Measurements from ENCODE around the gene IFT88.

Gene IFT88

DNA sequence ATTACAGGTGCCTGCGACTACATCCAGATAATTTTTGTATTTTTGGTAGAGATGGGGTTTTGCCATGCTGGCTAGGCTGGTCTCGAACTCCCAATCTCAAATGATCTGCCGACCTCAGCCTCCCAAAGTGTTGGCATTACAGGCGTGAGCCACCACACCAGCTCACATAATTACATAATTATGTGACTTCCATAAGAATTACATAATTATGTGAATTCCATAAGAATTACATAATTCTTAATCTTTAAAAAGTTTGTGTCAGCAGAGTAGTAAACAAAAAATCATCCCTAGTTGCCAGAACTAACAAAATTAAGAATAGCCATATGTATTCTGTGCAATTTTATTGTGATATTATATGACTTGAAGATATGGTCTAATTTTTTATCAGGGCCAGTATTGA lies 25.6 kb downstream of the IFT88 start:
- H3K9ac ChIP-seq (ENCODE audit: insufficient read length, low read depth) = no peak overlapping the region
- H3K9me3 ChIP-seq (ENCODE audit: insufficient read depth, low read length) = no peaks in the 10 kb centered on the region
- TF ChIP-seq ZNF274 (IDR thresholded peaks at IDR 0.05; ENCODE audit: low read depth, low read length) (no peak), SUZ12 (IDR thresholded peaks at IDR 0.05; ENCODE audit: extremely low read depth, insufficient read depth, insufficient read length) (no peak), YY1 (IDR thresholded peaks at IDR 0.05; ENCODE audit: insufficient read depth, insufficient read length) (no peak)
- no peak for DNase-seq (ENCODE audit: low read depth, low spot score)
- no peaks in the 10 kb centered on the region for H3K4me1 ChIP-seq (ENCODE audit: insufficient read depth, insufficient read length)
- H3K27me3 ChIP-seq (ENCODE audit: insufficient read depth, insufficient read length) = no peaks in the 10 kb centered on the region
- no peak overlapping the region for H3K4me3 ChIP-seq (ENCODE audit: insufficient read length, low read depth)
- no peaks in the 10 kb centered on the region for H3K36me3 ChIP-seq (ENCODE audit: insufficient read depth, insufficient read length, low read length)

- no peaks in the 10 kb centered on the region for H3K36me3 ChIP-seq (ENCODE audit: insufficient read depth, insufficient read length, low read length)
- no peaks in the 10 kb centered on the region for H3K9me3 ChIP-seq (ENCODE audit: insufficient read depth, low read length)
- DNase-seq (ENCODE audit: low read depth, low spot score) = no peak
- H3K4me1 ChIP-seq (ENCODE audit: insufficient read depth, insufficient read length) = no peaks in the 10 kb centered on the region
- no peaks in the 10 kb centered on the region for H3K27me3 ChIP-seq (ENCODE audit: insufficient read depth, insufficient read length)
- H3K9ac ChIP-seq (ENCODE audit: insufficient read length, low read depth) = no peak overlapping the region
- TF ChIP-seq YY1 (IDR thresholded peaks at IDR 0.05; ENCODE audit: insufficient read depth, insufficient read length) (no peak), ZNF274 (IDR thresholded peaks at IDR 0.05; ENCODE audit: low read depth, low read length) (no peak), SUZ12 (IDR thresholded peaks at IDR 0.05; ENCODE audit: extremely low read depth, insufficient read depth, insufficient read length) (no peak)
- H3K4me3 ChIP-seq (ENCODE audit: insufficient read length, low read depth) = no peak overlapping the region
These were observed 27.3 kb downstream of the IFT88 start for GRCh38 chr13:20594280-20594679.

DNA sequence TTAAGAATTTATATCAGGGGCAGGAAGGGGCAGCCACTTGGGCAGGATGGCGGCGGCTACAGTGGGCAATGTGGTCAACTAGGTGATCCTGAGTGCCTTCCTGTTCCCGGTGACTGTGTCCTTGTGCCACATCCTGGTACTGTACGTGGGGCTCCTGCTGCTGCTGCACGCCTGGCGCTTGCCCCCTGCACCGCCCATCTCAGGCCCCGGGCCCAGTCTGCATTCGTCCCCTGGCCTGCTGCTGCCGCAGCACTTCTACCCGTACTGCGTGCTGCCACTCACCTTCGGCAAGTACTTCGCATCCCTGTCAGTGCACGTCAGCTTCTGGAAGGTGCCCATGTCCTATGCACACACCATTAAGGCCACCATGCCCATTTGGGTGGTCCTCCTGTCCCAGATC lies 40.1 kb downstream of the IFT88 start:
- TF ChIP-seq ZNF274 (IDR thresholded peaks at IDR 0.05; ENCODE audit: low read depth, low read length) (no peak), YY1 (IDR thresholded peaks at IDR 0.05; ENCODE audit: insufficient read depth, insufficient read length) (no peak), SUZ12 (IDR thresholded peaks at IDR 0.05; ENCODE audit: extremely low read depth, insufficient read depth, insufficient read length) (no peak)
- H3K27me3 ChIP-seq (ENCODE audit: insufficient read depth, insufficient read length) = no peaks in the 10 kb centered on the region

GRCh38 chr13:20608438-20609020 lies 41.6 kb downstream of the IFT88 start:
- peaks cover 15% of the 10 kb centered on the region for H3K36me3 ChIP-seq (ENCODE audit: insufficient read depth, insufficient read length, low read length)
- H3K9me3 ChIP-seq (ENCODE audit: insufficient read depth, low read length) = no peaks in the 10 kb centered on the region
- H3K9ac ChIP-seq (ENCODE audit: insufficient read length, low read depth) = no peak overlapping the region
- no peaks in the 10 kb centered on the region for H3K27me3 ChIP-seq (ENCODE audit: insufficient read depth, insufficient read length)
- H3K4me3 ChIP-seq (ENCODE audit: insufficient read length, low read depth) = no peak overlapping the region
- no peak for DNase-seq (ENCODE audit: low read depth, low spot score)
- no peak for TF ChIP-seq SUZ12 (IDR thresholded peaks at IDR 0.05; ENCODE audit: extremely low read depth, insufficient read depth, insufficient read length)
- TF ChIP-seq ZNF274 (IDR thresholded peaks at IDR 0.05; ENCODE audit: low read depth, low read length) = no peak
- no peak for TF ChIP-seq YY1 (IDR thresholded peaks at IDR 0.05; ENCODE audit: insufficient read depth, insufficient read length)
- H3K4me1 ChIP-seq (ENCODE audit: insufficient read depth, insufficient read length) = no peaks in the 10 kb centered on the region

More for the DNA sequence above, 40.1 kb downstream of the IFT88 start:
- Histone ChIP-seq H3K4me1 (ENCODE audit: insufficient read depth, insufficient read length) (no peaks in the 10 kb centered on the region), H3K4me3 (ENCODE audit: insufficient read length, low read depth) (no peak overlapping the region), H3K9me3 (ENCODE audit: insufficient read depth, low read length) (no peaks in the 10 kb centered on the region), H3K9ac (ENCODE audit: insufficient read length, low read depth) (no peak overlapping the region), H3K36me3 (ENCODE audit: insufficient read depth, insufficient read length, low read length) (peaks cover 15% of the 10 kb centered on the region)
- no peak for DNase-seq (ENCODE audit: low read depth, low spot score)

GRCh38 chr13:20609145-20609544 lies 42.2 kb downstream of the IFT88 start:
- no peak overlapping the region for H3K9ac ChIP-seq (ENCODE audit: insufficient read length, low read depth)
- H3K36me3 ChIP-seq (ENCODE audit: insufficient read depth, insufficient read length, low read length) = peaks cover 15% of the 10 kb centered on the region
- no peaks in the 10 kb centered on the region for H3K27me3 ChIP-seq (ENCODE audit: insufficient read depth, insufficient read length)
- H3K4me3 ChIP-seq (ENCODE audit: insufficient read length, low read depth) = no peak overlapping the region
- no peak for TF ChIP-seq ZNF274 (IDR thresholded peaks at IDR 0.05; ENCODE audit: low read depth, low read length)
- TF ChIP-seq YY1 (IDR thresholded peaks at IDR 0.05; ENCODE audit: insufficient read depth, insufficient read length) = no peak
- TF ChIP-seq SUZ12 (IDR thresholded peaks at IDR 0.05; ENCODE audit: extremely low read depth, insufficient read depth, insufficient read length) = no peak
- no peaks in the 10 kb centered on the region for H3K4me1 ChIP-seq (ENCODE audit: insufficient read depth, insufficient read length)
- no peak for DNase-seq (ENCODE audit: low read depth, low spot score)
- no peaks in the 10 kb centered on the region for H3K9me3 ChIP-seq (ENCODE audit: insufficient read depth, low read length)

DNA sequence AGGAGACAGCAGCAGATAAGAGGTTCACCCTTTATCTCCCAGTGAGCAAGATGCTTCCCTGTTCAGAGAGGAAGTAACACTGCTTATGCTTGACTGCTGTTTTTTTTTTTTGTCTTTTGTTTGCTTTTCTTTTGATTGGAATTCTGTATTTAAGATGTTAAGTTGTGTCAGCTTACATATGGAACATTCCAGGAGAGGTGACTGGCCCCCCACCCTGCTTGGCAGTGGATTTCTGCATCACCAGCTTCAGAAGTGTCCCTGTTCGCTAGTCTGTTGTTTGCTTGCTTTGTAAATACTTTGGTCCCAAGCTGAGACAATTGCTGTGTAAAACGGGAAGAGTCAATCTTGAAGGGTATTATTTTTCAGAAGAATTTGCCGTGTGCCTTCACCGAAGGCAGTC lies 43.0 kb downstream of the IFT88 start:
- Histone ChIP-seq H3K9ac (ENCODE audit: insufficient read length, low read depth) (no peak overlapping the region), H3K4me3 (ENCODE audit: insufficient read length, low read depth) (no peak overlapping the region), H3K4me1 (ENCODE audit: insufficient read depth, insufficient read length) (no peaks in the 10 kb centered on the region), H3K27me3 (ENCODE audit: insufficient read depth, insufficient read length) (no peaks in the 10 kb centered on the region), H3K9me3 (ENCODE audit: insufficient read depth, low read length) (no peaks in the 10 kb centered on the region), H3K36me3 (ENCODE audit: insufficient read depth, insufficient read length, low read length) (peaks cover 15% of the 10 kb centered on the region)
- DNase-seq (ENCODE audit: low read depth, low spot score) = no peak
- TF ChIP-seq ZNF274 (IDR thresholded peaks at IDR 0.05; ENCODE audit: low read depth, low read length) (no peak), SUZ12 (IDR thresholded peaks at IDR 0.05; ENCODE audit: extremely low read depth, insufficient read depth, insufficient read length) (no peak), YY1 (IDR thresholded peaks at IDR 0.05; ENCODE audit: insufficient read depth, insufficient read length) (no peak)

DNA sequence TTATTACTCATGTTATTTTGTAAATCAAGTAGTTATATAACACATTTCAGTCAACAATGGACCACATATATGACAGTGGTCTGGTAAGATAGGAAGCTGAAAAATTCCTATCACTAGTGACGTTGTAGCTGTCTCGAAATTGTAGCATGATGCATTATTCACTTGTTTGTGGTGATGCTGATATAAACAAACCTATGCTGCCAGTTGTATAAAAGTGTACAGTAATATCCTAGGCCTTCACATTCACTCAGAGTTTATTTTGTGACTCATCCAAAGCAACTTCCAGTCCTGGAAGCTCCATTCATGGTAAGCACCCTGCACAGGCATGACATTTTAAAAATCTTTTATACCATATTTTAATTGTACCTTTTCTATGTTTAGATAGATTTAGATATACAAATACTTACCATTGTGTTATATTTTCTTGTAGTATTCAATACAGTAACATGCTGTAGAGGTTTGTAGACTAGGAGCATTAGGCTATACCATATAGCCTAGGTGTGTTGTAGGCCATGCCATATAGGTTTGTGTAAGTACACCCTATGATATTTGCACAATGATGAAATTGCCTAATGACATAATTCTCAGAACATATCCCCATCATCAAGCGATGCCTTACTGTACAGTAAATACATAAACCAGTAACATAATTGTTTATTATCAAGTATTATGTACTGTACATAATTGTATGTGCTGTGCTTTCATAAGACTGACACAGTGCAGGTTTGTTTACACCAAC lies 49.3 kb downstream of the IFT88 start:
- no peaks in the 10 kb centered on the region for H3K9me3 ChIP-seq (ENCODE audit: insufficient read depth, low read length)
- H3K4me1 ChIP-seq (ENCODE audit: insufficient read depth, insufficient read length) = no peaks in the 10 kb centered on the region
- no peak overlapping the region for H3K4me3 ChIP-seq (ENCODE audit: insufficient read length, low read depth)
- no peaks in the 10 kb centered on the region for H3K36me3 ChIP-seq (ENCODE audit: insufficient read depth, insufficient read length, low read length)
- H3K9ac ChIP-seq (ENCODE audit: insufficient read length, low read depth) = no peak overlapping the region
- no peak for TF ChIP-seq ZNF274 (IDR thresholded peaks at IDR 0.05; ENCODE audit: low read depth, low read length)
- TF ChIP-seq SUZ12 (IDR thresholded peaks at IDR 0.05; ENCODE audit: extremely low read depth, insufficient read depth, insufficient read length) = no peak
- TF ChIP-seq YY1 (IDR thresholded peaks at IDR 0.05; ENCODE audit: insufficient read depth, insufficient read length) = no peak
- H3K27me3 ChIP-seq (ENCODE audit: insufficient read depth, insufficient read length) = no peaks in the 10 kb centered on the region
- no peak for DNase-seq (ENCODE audit: low read depth, low spot score)
